Thymus (tissue), 11 donors: ENCODE data around the gene SHISA2. TPM values are rescaled to one million over a fixed set of nuclear protein-coding genes. Genes with fewer than 3 reads are reported as not detected.
"Not testable (repeated sequence)": the region's sequence is repeated elsewhere in the genome, so short reads cannot be mapped to it uniquely, and the experiment has no call there.

Experiments
- DNase-seq, 9 donors: peaks; one replicate each; pipeline ENCODE4 v3.0.0-alpha.2; 2013; ENCODE audit warnings: low spot score in 9 of 9, low read depth in 6 of 9, missing footprints in 1 of 9
- H3K27ac ChIP-seq, 2 donors: one replicate each; pipeline ENCODE4 v1.5.1; 2013; ENCODE audit warnings: control low read depth in 1 of 2, low read depth in 1 of 2, low read length in 1 of 2, mild to moderate bottlenecking in 1 of 2, moderate library complexity in 1 of 2
- H3K27me3 ChIP-seq, 2 donors: one replicate each; pipeline ENCODE4 v1.5.1; 2013; ENCODE audit warnings: low read length in 1 of 2; ENCODE audit not compliant: control insufficient read depth in 2 of 2, insufficient read depth in 1 of 2
- H3K36me3 ChIP-seq, 2 donors: one replicate each; pipeline ENCODE4 v1.5.1; 2013; ENCODE audit warnings: low read length in 1 of 2, mild to moderate bottlenecking in 1 of 2, moderate library complexity in 1 of 2; ENCODE audit not compliant: control insufficient read depth in 2 of 2, insufficient read depth in 2 of 2
- H3K4me1 ChIP-seq, 2 donors: one replicate each; pipeline ENCODE4 v1.5.1; 2013; ENCODE audit warnings: low read length in 2 of 2; ENCODE audit not compliant: control insufficient read depth in 2 of 2, insufficient read depth in 2 of 2
- H3K4me3 ChIP-seq, 2 donors: one replicate each; pipeline ENCODE4 v1.5.1; 2013; ENCODE audit warnings: low read length in 2 of 2, control low read depth in 1 of 2, mild to moderate bottlenecking in 1 of 2
- H3K9me3 ChIP-seq, 2 donors: one replicate each; pipeline ENCODE4 v1.5.1; 2013; ENCODE audit warnings: low read length in 1 of 2, mild to moderate bottlenecking in 1 of 2; ENCODE audit not compliant: control insufficient read depth in 2 of 2, insufficient read depth in 1 of 2
- WGBS: extraction: QIAGEN DNeasy Blood & Tissue Kit; methylation state at CpG from one replicate; pipeline ENCODE4 v1.1.7; 2013; 5-methylcytosine and 5-hydroxymethylcytosine counted together
- polyA plus RNA-seq: library from polyadenylated mRNA; stranded (reverse); fragments of 200-250 nt; gene quantifications from one replicate; pipeline ENCODE4 v1.2.3, GENCODE V29; 2013
- total RNA-seq: library from RNA; stranded (reverse); fragments of 120-200 nt; gene quantifications from one replicate; pipeline ENCODE4 v1.2.4, GENCODE V29; 2013
- donor health status: healthy.

Gene SHISA2
- total and polyA plus RNA-seq, 2 donors, result 7.1 to 9.0 TPM

GRCh38 chr13:26069642-26070041, 17.8 kb upstream of the SHISA2 start:
- not testable (repeated sequence) for H3K27me3 ChIP-seq, H3K27ac ChIP-seq, H3K36me3 ChIP-seq, H3K9me3 ChIP-seq, H3K4me3 ChIP-seq, DNase-seq, H3K4me1 ChIP-seq
- 89% methylated on average over 8 of the region's 8 CpGs for WGBS

DNA sequence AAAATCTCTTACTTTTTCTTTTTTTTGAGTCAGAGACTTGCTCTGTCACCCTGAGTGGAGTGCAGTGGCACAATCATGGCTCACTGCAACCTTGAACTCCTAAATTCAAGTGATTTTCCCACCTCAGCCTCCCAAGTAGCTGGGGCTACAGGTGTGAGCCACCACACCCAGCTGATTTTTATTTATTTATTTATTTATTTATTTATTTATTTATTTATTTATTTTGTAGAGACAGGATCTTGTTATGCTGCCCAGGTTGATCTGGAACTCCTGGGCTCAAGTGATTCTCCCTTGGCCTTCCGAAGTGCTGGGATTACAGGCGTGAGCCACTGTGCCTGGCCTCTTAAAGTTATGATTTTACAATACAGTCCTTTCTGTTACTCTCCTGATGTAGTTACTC, 16.6 kb upstream of the SHISA2 start:
- not testable (repeated sequence) for H3K9me3 ChIP-seq, DNase-seq, H3K4me1 ChIP-seq, H3K36me3 ChIP-seq, H3K27ac ChIP-seq, H3K4me3 ChIP-seq, H3K27me3 ChIP-seq
- 86% methylated on average over 2 of the region's 2 CpGs for WGBS

- H3K36me3 ChIP-seq, result no peaks in the 10 kb centered on the region
- no peaks in the 10 kb centered on the region for H3K9me3 ChIP-seq
- no peak overlapping the region for H3K4me3 ChIP-seq
- no peak for DNase-seq
- 92% methylated on average over 3 of the region's 3 CpGs for WGBS
- H3K27me3 ChIP-seq, result no peaks in the 10 kb centered on the region
- no peaks in the 10 kb centered on the region for H3K4me1 ChIP-seq
- H3K27ac ChIP-seq, result no peak overlapping the region
Observed at GRCh38 chr13:26067601-26068000, 15.8 kb upstream of the SHISA2 start.

DNA sequence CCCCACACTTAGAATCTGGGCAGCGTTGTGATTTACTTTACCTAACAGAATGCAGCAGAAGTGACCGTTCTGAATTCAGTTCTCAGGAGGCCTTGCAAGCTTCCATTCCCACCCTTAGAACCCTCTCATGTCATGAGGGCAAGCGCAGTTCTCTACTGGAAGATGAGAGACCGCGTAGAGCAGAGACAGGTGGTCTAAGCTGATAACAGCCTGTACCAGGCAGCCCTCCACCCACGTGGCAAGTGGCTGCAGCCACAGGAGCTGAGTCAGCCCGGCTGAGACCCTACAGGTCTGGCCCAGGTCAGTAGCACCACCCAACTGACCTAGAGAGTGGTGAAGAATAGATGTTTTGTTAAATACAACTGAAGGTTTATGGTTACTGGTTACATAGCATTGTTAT, 14.7 kb upstream of the SHISA2 start:
- not testable (repeated sequence) for H3K27ac ChIP-seq, H3K9me3 ChIP-seq, H3K4me3 ChIP-seq, H3K27me3 ChIP-seq, H3K36me3 ChIP-seq, DNase-seq, H3K4me1 ChIP-seq
- 73% methylated on average over 7 of the region's 7 CpGs for WGBS

DNA sequence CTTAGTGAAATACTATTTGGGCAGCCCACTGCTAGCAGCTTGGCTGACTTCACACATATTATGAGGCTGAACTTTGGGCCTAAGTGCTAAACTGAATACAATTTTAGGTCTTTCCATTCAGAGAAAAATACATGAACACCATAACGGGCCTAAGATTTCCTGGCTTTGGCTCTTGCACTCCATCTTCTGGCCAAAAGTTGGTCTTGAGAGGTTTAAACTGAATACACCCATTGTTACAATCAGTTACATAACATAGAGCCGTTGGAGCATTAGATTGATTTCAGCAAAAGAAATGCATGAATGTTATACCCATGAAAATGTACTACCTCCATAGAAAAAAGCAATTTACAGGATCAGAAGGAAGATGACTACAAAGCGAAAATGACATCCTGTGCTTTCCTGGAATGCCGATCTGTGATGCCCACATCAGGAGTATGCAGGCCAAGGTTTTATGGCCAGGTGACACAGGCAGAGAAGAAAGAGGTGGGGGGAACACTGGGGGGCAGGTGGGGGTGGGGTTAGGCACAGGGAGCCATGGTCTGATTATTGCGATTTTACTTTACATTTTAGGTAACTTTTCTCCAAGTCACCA, 11.1 kb upstream of the SHISA2 start:
- no peaks in the 10 kb centered on the region for H3K36me3 ChIP-seq
- 61% methylated on average over 5 of the region's 5 CpGs for WGBS
- H3K27me3 ChIP-seq, result no peaks in the 10 kb centered on the region
- peak in 6 of 9 donors; percentile 33 to 75 (median 56) for DNase-seq
- H3K27ac ChIP-seq, result no peak overlapping the region
- no peak overlapping the region for H3K4me3 ChIP-seq
- peaks cover 0 to 3% of the 10 kb centered on the region in 2 donors for H3K4me1 ChIP-seq
- no peaks in the 10 kb centered on the region for H3K9me3 ChIP-seq

- no peak overlapping the region for H3K27ac ChIP-seq
- H3K4me3 ChIP-seq, result no peak overlapping the region
- no peak for DNase-seq
- H3K27me3 ChIP-seq, result no peaks in the 10 kb centered on the region
- H3K36me3 ChIP-seq, result no peaks in the 10 kb centered on the region
- no peaks in the 10 kb centered on the region for H3K9me3 ChIP-seq
- H3K4me1 ChIP-seq, result peaks cover 0 to 3% of the 10 kb centered on the region in 2 donors
- 94% methylated on average over 6 of the region's 6 CpGs for WGBS
Observed at GRCh38 chr13:26061947-26062346, 10.1 kb upstream of the SHISA2 start.

DNA sequence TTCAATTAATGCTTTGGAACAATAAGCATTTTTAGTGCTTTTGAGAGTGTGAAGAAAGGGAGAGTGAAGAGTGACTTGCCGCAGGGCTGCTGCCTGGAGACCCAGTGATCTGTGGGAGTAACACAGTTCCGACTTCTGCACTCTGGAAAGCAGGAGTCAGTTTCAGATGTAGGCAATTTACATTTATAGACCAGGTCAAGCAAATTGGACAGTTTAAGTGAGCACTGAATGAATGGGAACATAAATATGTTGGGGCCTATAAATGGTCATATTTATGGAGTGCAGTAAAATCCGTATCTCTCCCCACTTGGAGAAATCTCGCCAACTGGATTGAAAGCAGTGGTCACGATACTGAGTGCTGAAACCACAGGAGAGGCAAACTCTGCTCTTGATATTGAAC, 9.4 kb upstream of the SHISA2 start:
- H3K27me3 ChIP-seq, result no peaks in the 10 kb centered on the region
- H3K36me3 ChIP-seq, result no peaks in the 10 kb centered on the region
- no peak for DNase-seq
- no peak overlapping the region for H3K27ac ChIP-seq
- 86% methylated on average over 5 of the region's 5 CpGs for WGBS
- H3K9me3 ChIP-seq, result no peaks in the 10 kb centered on the region
- H3K4me1 ChIP-seq, result peaks cover 0 to 3% of the 10 kb centered on the region in 2 donors
- H3K4me3 ChIP-seq, result no peak overlapping the region

DNA sequence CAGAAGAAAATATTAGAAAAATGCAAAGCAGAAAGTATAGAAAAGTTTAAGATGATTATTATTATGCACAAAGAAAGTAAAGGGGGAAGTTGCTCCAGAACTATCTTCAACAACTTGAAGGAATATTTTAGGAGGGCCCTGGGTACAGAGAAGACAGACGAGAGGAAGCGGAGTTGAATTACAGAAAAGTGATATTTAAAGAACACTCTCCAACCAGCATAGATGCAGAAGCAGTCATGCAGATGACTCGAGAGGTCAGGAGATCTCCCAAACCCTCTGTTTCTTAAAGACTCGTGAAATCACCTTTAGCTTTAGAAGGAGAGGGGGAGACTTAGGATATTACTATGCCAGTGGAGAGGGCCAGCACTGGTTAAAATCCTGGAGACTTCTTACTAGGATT, 8.5 kb upstream of the SHISA2 start:
- WGBS, result 83% methylated on average over 4 of the region's 4 CpGs
- no peak for DNase-seq
- peaks cover 0 to 3% of the 10 kb centered on the region in 2 donors for H3K4me1 ChIP-seq
- H3K27ac ChIP-seq, result no peak overlapping the region
- no peaks in the 10 kb centered on the region for H3K27me3 ChIP-seq
- no peak overlapping the region for H3K4me3 ChIP-seq
- no peaks in the 10 kb centered on the region for H3K9me3 ChIP-seq
- no peaks in the 10 kb centered on the region for H3K36me3 ChIP-seq

DNA sequence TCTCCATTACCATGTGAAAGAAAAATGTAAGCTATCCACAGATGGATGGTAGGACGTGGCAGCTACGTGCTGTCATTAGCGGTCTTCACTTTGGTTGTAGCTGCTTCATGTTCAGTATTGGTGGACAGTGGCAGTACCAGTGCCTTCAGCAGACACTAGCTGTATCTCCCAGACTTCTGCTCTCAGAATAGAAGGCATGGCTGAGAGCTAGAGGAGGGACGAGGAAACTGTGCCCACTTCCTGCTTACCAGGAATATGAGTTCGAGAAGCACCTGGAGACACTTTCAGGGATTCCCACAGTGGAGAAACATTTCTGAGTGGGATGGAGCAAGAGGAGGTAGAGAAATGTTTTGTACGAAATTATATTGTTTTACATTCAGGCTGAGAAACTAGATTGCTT, 6.9 kb upstream of the SHISA2 start:
- Histone ChIP-seq H3K27ac (no peak overlapping the region), H3K9me3 (no peaks in the 10 kb centered on the region), H3K36me3 (no peaks in the 10 kb centered on the region), H3K4me1 (peaks cover 0 to 3% of the 10 kb centered on the region in 2 donors), H3K4me3 (no peak overlapping the region), H3K27me3 (peaks cover 0 to 1% of the 10 kb centered on the region in 2 donors)
- no peak for DNase-seq
- WGBS, result 57% methylated on average over 6 of the region's 6 CpGs

- peaks cover 0 to 12% of the 10 kb centered on the region in 2 donors for H3K4me1 ChIP-seq
- no peak overlapping the region for H3K4me3 ChIP-seq
- no peaks in the 10 kb centered on the region for H3K9me3 ChIP-seq
- no peak overlapping the region for H3K27ac ChIP-seq
- no peaks in the 10 kb centered on the region for H3K36me3 ChIP-seq
- DNase-seq, result no peak
- peaks cover 22 to 38% of the 10 kb centered on the region in 2 donors for H3K27me3 ChIP-seq
Observed at GRCh38 chr13:26054896-26055295, 3.1 kb upstream of the SHISA2 start.
